ENCODE data around the gene PTPRG.

The PTPRG gene

DNA sequence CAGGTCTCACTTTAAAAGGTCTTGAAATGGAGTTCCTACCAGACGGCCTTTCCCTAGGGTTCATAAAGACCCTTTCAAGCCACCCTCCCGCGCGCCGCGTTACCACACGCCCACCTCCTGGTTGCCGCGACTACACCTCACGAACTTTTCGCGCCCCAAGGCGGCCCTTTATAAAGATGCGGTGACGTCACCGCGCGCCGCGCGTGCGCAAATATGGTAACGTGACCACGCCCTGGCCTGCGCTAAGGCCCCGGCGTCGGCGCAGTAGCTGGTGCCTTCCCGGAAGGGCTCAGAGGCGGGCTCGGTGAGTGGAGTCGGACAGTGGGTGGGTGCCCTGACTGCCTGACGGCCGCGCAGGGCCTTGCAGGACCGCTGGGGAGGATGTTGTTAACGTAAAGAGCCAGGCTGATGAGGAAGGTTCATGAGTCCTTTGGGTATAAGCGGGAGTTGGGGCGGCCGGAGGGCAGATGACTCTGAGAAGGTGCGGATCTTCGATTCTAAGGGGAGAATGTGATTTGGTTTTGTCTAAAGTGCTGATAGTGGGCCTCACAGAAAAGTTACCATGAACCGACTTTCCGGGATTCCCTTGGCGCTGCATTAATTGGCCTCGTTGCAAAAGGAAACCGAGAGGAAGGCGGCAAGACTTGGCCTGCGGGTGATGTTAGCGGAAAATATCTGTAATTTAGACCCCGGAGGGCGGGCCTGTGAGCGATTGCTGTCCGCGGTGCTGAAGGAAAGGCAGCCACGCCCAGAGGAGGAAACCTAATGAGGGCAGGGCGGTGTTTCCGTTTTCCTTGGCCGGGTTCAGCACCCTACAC, 757.6 kb downstream of the PTPRG start:
- DNase-seq (ENCODE audit: low spot score in 2 of 2), result peak; percentile 20 to 58
- peaks cover 7% of the 10 kb centered on the region for H3K36me3 Mint-ChIP-seq
- H3K4me3 Mint-ChIP-seq, result peak overlapping the region; percentile 84
- ATAC-seq, result peak; percentile 94
- peaks cover 9% of the 10 kb centered on the region for H3K9me3 Mint-ChIP-seq
- H3K27ac Mint-ChIP-seq, result peak overlapping the region; percentile 98
- H3K4me1 Mint-ChIP-seq, result peaks cover 8% of the 10 kb centered on the region

DNA sequence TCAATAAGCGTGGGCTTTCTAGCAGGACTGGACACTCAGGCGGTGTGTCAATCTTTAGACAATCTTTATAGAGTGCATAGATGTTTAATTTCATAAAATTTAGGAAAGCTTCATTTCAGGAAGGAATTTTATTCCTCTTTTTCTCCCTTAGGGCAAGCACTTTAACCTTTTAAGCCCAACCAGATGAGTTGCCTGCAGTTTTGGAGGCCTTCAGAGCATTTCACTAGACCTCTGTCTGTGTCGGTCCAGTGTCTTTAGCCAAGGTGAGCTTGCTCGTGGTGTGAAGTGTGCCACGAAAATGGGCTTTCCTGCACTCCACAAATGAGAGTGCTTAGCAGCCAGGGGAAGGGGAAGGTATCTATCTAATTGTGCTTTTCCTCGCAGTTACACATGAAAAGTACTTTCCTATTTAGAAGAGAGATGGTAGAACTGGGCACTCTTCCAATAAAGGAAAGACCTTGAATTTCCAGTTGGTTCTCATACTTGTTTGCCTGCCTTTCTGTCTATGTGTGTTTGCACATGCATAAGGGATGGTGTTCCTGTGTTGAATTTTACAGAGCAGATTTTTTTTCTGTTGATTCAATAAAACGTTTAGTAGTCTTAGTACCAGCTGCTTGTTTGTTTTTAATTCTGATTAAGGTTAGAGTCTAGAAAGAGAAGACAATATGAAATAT, 758.3 kb downstream of the PTPRG start:
- peaks cover 8% of the 10 kb centered on the region for H3K4me1 Mint-ChIP-seq
- ATAC-seq (no peak), DNase-seq (ENCODE audit: low spot score in 2 of 2) (no peak)
- H3K36me3 Mint-ChIP-seq, result peaks cover 7% of the 10 kb centered on the region
- peak overlapping the region; percentile 84 for H3K4me3 Mint-ChIP-seq
- peaks cover 9% of the 10 kb centered on the region for H3K9me3 Mint-ChIP-seq
- peak overlapping the region; percentile 98 for H3K27ac Mint-ChIP-seq

DNA sequence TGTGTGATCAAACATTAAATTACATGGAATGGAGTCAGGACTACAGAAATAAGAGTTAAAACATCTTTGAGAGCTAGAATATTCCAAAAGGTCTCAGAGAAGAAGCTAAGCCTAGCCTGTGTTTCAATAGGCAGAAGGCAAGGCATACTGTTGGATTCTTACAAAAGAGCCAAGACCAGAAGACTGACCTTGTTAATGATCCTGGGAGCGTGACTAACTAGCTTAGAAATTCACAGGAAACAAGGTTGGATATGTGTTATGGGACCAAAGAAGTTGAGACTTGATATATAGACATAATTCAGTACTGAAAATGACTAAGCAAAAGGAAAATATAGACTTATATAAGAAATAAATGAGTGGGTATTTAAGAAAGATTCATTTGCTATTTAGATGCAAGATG, 761.9 kb downstream of the PTPRG start:
- peaks cover 8% of the 10 kb centered on the region for H3K4me1 Mint-ChIP-seq
- DNase-seq (ENCODE audit: low spot score in 2 of 2) (no peak), ATAC-seq (no peak)
- H3K4me3 Mint-ChIP-seq, result no peak overlapping the region
- no peak overlapping the region for H3K27ac Mint-ChIP-seq
- H3K9me3 Mint-ChIP-seq, result peaks cover 2% of the 10 kb centered on the region
- peaks cover 7% of the 10 kb centered on the region for H3K36me3 Mint-ChIP-seq

DNA sequence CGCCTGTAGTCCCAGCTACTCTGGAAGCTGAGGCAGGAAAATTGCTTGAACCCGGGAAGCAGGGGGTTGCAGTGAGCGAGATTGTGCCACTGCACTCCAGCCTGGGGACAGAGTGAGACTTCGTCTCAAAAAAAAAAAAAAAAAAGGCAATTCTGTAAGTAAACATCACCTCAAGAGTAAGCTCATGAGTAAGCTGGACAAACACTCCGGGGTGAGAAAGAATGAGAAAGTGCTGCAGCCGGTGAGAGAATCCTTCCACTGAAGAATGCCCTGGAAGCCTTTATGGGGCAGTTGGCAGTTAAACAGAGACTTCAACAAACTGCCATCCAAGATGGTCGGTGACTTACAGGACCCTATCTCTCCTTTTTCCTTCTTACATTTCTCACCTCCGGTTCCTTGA, 764.5 kb downstream of the PTPRG start:
- H3K9me3 Mint-ChIP-seq, result no peaks in the 10 kb centered on the region
- no peak for DNase-seq (ENCODE audit: low spot score in 2 of 2)
- H3K36me3 Mint-ChIP-seq, result no peaks in the 10 kb centered on the region

DNA sequence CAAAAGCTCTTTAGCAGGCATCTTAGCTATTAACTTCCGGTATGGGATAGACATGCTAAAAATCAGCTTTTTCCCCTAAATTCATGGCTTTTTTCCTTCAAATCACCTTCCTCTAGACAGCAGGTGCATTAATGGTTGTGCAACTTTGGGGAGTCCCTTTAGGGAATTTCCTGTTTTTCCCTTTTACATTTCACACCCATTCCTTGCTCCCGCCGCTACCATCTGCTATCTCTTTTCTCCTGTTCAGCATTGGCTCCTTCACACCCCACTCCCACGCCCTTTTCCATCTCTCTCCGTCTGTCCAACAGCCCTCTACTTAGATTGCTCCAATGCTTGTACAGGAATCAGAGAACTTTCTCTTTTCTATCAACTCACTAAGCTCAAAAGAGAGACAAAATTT, 768.6 kb downstream of the PTPRG start:
- ATAC-seq (no peak), DNase-seq (ENCODE audit: low spot score in 2 of 2) (no peak)
- Mint-ChIP-seq H3K36me3 (no peaks in the 10 kb centered on the region), H3K4me1 (no peaks in the 10 kb centered on the region), H3K4me3 (no peak overlapping the region), H3K9me3 (no peaks in the 10 kb centered on the region), H3K27ac (no peak overlapping the region)

More for the DNA sequence above, 764.5 kb downstream of the PTPRG start:
- no peak overlapping the region for H3K4me3 Mint-ChIP-seq
- H3K4me1 Mint-ChIP-seq, result no peaks in the 10 kb centered on the region
- no peak overlapping the region for H3K27ac Mint-ChIP-seq
- ATAC-seq, result no peak

DNA sequence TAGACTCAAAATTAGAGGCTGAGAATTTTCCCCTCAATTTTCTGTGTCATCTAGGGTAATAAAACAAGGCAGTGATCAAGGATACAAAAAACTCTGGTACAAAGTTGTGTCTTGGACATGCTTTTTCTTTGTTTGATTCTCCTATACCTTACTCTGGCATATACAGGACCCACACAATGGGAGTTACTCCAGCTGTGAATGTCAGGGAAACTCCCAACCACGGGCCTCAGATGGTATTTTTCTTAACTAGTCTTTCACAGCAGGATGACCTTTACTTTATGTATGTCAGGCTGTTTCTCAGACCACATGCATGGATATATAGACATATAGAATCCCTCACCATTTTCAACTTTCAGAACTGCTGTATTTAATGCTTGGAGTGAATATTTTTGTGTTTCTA, 770.6 kb downstream of the PTPRG start:
- Mint-ChIP-seq H3K4me3 (no peak overlapping the region), H3K27ac (no peak overlapping the region), H3K36me3 (no peaks in the 10 kb centered on the region), H3K9me3 (no peaks in the 10 kb centered on the region), H3K4me1 (no peaks in the 10 kb centered on the region)
- ATAC-seq, result no peak
- DNase-seq (ENCODE audit: low spot score in 2 of 2), result no peak

DNA sequence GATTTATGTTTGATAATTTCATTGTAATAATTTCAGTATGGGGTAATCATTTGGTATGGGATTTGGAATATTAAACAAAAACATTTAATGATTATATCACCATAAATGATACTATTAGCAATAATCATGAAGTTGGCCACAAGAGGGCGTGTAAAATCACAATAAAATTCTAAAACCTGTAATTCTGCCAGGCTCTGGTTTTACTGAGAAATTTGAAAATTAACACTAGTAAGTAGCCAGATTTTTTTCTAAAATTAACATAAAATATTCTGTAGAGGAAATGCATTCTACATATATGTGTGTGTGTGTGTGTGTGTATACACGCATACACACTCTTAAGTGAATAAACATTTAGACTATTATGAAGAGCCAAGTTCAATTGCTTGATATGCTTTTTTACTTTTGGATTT, 771.5 kb downstream of the PTPRG start:
- H3K4me1 Mint-ChIP-seq, result no peaks in the 10 kb centered on the region
- no peak overlapping the region for H3K4me3 Mint-ChIP-seq
- no peaks in the 10 kb centered on the region for H3K36me3 Mint-ChIP-seq
- H3K9me3 Mint-ChIP-seq, result no peaks in the 10 kb centered on the region
- DNase-seq (ENCODE audit: low spot score in 2 of 2) (no peak), ATAC-seq (no peak)
- H3K27ac Mint-ChIP-seq, result no peak overlapping the region

DNA sequence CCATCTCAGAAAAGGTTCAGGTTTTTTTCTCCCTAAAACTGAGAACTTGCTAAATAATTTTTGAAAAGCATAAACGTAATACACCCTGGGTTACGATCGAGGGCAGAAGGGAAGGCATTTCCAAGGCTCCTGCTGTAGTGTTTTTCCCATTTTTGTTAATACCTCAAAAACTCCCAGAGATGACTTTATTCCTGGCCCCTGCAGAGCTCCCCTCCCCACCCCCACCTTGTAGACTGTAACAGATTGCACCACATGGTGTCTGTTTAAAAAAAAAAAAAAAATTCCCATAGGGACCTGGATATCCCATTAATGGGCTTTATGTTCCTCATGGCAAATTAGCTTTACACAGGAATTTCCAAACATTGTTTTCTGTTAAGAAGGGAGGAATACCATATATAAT, 773.8 kb downstream of the PTPRG start:
- Mint-ChIP-seq H3K36me3 (no peaks in the 10 kb centered on the region), H3K27ac (no peak overlapping the region), H3K4me3 (no peak overlapping the region), H3K4me1 (no peaks in the 10 kb centered on the region), H3K9me3 (no peaks in the 10 kb centered on the region)
- ATAC-seq (no peak), DNase-seq (ENCODE audit: low spot score in 2 of 2) (no peak)

DNA sequence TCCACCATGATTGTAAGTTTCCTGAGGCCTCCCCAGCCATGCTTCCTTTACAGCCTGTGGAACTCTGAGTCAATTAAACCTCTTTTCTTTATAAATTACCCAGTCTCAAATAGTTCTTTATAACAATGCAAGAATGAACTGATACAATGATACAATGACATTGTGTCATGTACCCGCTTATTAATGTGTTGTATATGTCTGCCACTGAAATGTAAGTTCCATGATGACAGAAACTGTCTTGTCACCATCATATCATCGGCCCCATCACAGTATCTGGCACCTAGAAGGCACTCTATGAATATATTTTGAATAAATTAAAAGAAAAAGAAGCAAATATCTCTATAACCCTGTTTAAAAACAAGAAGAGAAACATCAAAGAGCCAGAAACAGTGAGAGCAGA, 782.4 kb downstream of the PTPRG start:
- H3K9me3 Mint-ChIP-seq, result peaks cover 13% of the 10 kb centered on the region
- no peak overlapping the region for H3K27ac Mint-ChIP-seq
- H3K4me1 Mint-ChIP-seq, result no peaks in the 10 kb centered on the region
- ATAC-seq (no peak), DNase-seq (ENCODE audit: low spot score in 2 of 2) (no peak)
- H3K4me3 Mint-ChIP-seq, result no peak overlapping the region
- no peaks in the 10 kb centered on the region for H3K36me3 Mint-ChIP-seq
